ENCODE data around the gene ZNF383.
A peak's percentile ranks its signal among the peaks of the same experiment; 100 is the strongest.
"Not testable (repeated sequence)": the region's sequence is repeated elsewhere in the genome, so short reads cannot be mapped to it uniquely, and the experiment has no call there.

The ZNF383 gene

DNA sequence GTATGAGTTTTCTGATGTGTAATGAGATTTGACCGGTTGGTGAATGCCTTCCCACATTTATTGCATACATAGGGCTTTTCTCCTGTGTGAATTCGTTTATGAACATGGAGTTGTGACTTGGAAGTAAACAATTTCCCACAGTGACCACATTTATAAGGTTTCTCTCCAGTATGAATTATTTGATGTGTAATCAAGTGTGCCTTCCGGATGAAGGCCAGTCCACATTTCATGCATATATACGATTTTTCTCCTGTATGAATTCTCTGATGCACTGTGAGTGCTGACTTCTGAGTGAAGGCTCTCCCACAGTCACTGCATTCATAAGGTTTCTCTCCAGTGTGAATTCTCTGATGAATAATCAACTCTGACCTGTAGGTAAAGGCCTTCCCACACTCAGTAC, 31.9 kb upstream of the ZNF383 start:
- peaks cover 55 to 61% of the 10 kb centered on the region in 2 experiments for H3K36me3 ChIP-seq (ENCODE audit: control insufficient read depth in 2 of 2, insufficient read depth in 1 of 2, low read length in 2 of 2)
- CTCF ChIA-PET = not testable (repeated sequence)
- TF ChIP-seq SETDB1 (IDR thresholded peaks at IDR 0.05; ENCODE audit: insufficient read length, low read length) (peak; percentile 30), ZNF274 (IDR thresholded peaks at IDR 0.05; ENCODE audit: low read length) (peak; percentile 39; the same call in 1 of the 2 replicates), ZNF274 (tag by site-specific recombination; IDR thresholded peaks at IDR 0.05; ENCODE audit: borderline replicate concordance) (peak; percentile 72; the same call in 1 of the 2 replicates)

DNA sequence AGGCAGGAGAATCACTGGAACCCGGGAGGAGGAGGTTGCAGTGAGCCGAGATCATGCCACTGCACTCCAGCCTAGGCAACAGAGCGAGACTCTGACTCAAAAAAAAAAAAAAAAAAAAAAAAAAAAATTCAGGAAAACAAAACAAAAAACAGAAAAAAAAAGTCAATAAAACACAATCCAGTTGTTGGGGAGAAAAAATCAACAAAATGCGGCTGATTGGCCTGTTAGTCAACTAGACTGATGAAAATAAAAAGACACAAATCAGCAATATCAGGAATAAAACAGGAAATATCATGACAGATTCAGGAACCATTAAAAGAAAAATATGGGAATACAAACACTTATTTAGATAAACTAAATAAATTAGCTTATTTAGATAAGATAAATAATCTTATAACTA, 22.8 kb upstream of the ZNF383 start:
- H3K27ac ChIP-seq (ENCODE audit: extremely low read depth, low read depth, low read length); H3K4me1 ChIP-seq (ENCODE audit: control insufficient read depth, insufficient read depth, low read length); CTCF ChIA-PET; H3K4me3 ChIP-seq (ENCODE audit: low read depth, low read length); H3K9me3 ChIP-seq (ENCODE audit: control insufficient read depth, insufficient read depth, low read depth, low read length); POLR2A ChIA-PET: not testable (repeated sequence)
- TF ChIP-seq ZNF362 (tag by site-specific recombination; IDR thresholded peaks at IDR 0.05) = peak; percentile 89
- peak; percentile 76; the same call in 1 of the 2 replicates for TF ChIP-seq ZNF26 (tag by site-specific recombination; IDR thresholded peaks at IDR 0.05)
- peaks cover 62 to 90% of the 10 kb centered on the region in 2 experiments for H3K36me3 ChIP-seq (ENCODE audit: control insufficient read depth in 2 of 2, insufficient read depth in 1 of 2, low read length in 2 of 2)

More for the DNA sequence above, 31.9 kb upstream of the ZNF383 start:
- peaks cover 27% of the 10 kb centered on the region for H3K9me3 ChIP-seq (ENCODE audit: control insufficient read depth, insufficient read depth, low read depth, low read length)
- H3K27ac ChIP-seq (ENCODE audit: extremely low read depth, low read depth, low read length); POLR2A ChIA-PET; H3K4me3 ChIP-seq (ENCODE audit: low read depth, low read length); H3K4me1 ChIP-seq (ENCODE audit: control insufficient read depth, insufficient read depth, low read length): not testable (repeated sequence)

DNA sequence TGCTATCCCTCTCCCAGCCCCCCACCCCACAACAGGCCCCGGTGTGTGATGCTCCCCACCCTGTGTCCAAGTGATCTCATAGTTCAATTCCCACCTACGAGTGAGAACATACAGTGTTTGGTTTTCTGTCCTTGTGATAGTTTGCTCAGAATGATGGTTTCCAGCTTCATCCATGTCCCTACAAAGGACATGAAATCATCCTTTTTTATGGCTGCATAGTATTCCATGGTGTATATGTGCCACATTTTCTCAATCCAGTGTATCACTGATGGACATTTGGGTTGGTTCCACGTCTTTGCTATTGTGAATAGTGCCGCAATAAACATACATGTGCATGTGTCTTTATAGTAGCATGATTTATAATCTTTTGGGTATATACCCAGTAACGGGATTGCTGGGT, 20.9 kb upstream of the ZNF383 start:
- H3K36me3 ChIP-seq (ENCODE audit: control insufficient read depth in 2 of 2, insufficient read depth in 1 of 2, low read length in 2 of 2) = peaks cover 60 to 90% of the 10 kb centered on the region in 2 experiments
- CTCF ChIA-PET; H3K27ac ChIP-seq (ENCODE audit: extremely low read depth, low read depth, low read length); H3K9me3 ChIP-seq (ENCODE audit: control insufficient read depth, insufficient read depth, low read depth, low read length); H3K4me1 ChIP-seq (ENCODE audit: control insufficient read depth, insufficient read depth, low read length); H3K4me3 ChIP-seq (ENCODE audit: low read depth, low read length): not testable (repeated sequence)
- POLR2A ChIA-PET = interaction anchor here (0.6 kb wide), 1 partner anchor 415 kb away, joined by 4 read pairs; no protein-coding TSS in a partner anchor
- TF ChIP-seq, protein P1, sequence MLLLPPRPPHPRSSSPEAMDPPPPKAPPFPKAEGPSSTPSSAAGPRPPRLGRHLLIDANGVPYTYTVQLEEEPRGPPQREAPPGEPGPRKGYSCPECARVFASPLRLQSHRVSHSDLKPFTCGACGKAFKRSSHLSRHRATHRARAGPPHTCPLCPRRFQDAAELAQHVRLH (tag by site-specific recombination; IDR thresholded peaks at IDR 0.05) = peak; percentile 54; the same call in 1 of the 2 replicates
- TF ChIP-seq ZNF280D (tag by site-specific recombination; IDR thresholded peaks at IDR 0.05) = peak; percentile 90
- TF ChIP-seq ZNF146 (tag by site-specific recombination; IDR thresholded peaks at IDR 0.05) = peak; percentile 100
- TF ChIP-seq ZSCAN30 (tag by site-specific recombination; IDR thresholded peaks at IDR 0.05) = 0 out of 2 replicates have a peak, but pooled peaks have one; percentile 10

DNA sequence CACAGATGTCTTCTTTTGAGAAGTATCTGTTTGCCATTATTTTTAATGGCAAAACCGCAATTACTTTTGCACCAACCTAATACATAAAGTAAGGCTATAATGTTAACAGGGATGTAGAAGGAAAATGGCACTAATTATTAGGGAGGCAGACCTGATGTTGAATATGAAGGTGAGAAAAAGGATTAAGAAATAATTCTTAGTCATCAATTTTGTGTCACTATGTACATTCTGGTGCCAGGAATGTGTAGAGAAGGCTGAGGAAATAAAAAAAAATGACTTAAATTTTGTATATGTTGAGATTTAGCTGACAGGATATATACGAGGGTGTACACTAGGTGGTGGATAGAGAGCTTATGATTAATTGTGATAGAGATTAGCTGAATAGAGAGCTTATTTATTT, 20.2 kb upstream of the ZNF383 start:
- no peak overlapping the region for H3K4me3 ChIP-seq (ENCODE audit: low read depth, low read length)
- ChIA-PET POLR2A (interaction anchor here (0.8 kb wide), 1 partner anchor 120 kb away, joined by 3 read pairs; the partner anchor contains the start of gene ZNF420), CTCF (no interaction called here)
- H3K9me3 ChIP-seq (ENCODE audit: control insufficient read depth, insufficient read depth, low read depth, low read length) = no peaks in the 10 kb centered on the region; the same call in 1 of the 2 replicates
- no peaks in the 10 kb centered on the region for H3K4me1 ChIP-seq (ENCODE audit: control insufficient read depth, insufficient read depth, low read length)
- H3K27ac ChIP-seq (ENCODE audit: extremely low read depth, low read depth, low read length) = no peak overlapping the region
- TF ChIP-seq ZNF324 (tag by site-specific recombination; IDR thresholded peaks at IDR 0.05) = no peak
- no peak for TF ChIP-seq ZNF184 (tag by site-specific recombination; IDR thresholded peaks at IDR 0.05)
- TF ChIP-seq ZNF133 (tag by site-specific recombination; IDR thresholded peaks at IDR 0.05) = no peak
- no peak for TF ChIP-seq KLF16 (tag by site-specific recombination; IDR thresholded peaks at IDR 0.05)
- TF ChIP-seq ZNF335 (tag by site-specific recombination; conservative IDR thresholded peaks at IDR 0.05) = no peak
- no peak for TF ChIP-seq ZNF791 (tag by site-specific recombination; IDR thresholded peaks at IDR 0.05)
- TF ChIP-seq ZNF610 (tag by site-specific recombination; IDR thresholded peaks at IDR 0.05; ENCODE audit: borderline replicate concordance) = no peak
- TF ChIP-seq ZXDB (tag by site-specific recombination; IDR thresholded peaks at IDR 0.05) = no peak
- H3K36me3 ChIP-seq (ENCODE audit: control insufficient read depth in 2 of 2, insufficient read depth in 1 of 2, low read length in 2 of 2) = peaks cover 65 to 90% of the 10 kb centered on the region in 2 experiments
